MV-4-11 (cell line): ENCODE data around the gene WFDC10A.
"Not testable (repeated sequence)": the region's sequence is repeated elsewhere in the genome, so short reads cannot be mapped to it uniquely, and the experiment has no call there.

ENCODE experiments used
- DNase-seq: peaks from one replicate; lab custom pipeline; 2025; lab: John Stamatoyannopoulos, UW

The WFDC10A gene

DNA sequence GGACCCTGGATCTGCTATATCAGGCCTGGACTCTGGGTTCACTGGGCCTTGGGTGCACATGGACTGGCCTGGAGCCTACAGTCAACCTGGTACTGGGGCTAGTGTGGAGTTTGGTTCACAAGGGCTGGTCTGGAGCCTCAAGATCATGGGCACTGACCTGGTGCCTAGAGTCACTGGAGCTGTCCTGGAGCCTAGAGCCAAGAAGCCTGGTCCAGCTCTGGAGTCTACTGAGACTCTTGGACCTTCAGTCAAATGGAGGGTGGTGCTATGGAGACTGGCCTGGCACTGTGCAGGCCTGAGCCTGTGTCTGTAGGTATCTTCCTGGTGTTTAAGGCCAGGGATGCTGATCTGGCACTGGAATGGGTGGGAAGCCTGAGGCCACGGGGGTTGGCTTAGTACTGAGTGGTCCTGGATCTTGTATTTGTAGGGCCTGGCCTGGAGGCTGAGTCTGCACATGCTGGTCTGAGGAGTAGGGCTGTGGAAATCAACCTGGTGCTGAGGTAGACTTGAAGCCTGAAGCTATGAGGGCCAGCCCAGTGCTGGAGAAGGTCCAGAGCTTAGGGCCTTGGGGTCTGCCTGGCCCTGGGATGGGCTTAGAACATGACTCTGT is 18.0 kb downstream of the WFDC10A start:
- DNase-seq: no peak

DNA sequence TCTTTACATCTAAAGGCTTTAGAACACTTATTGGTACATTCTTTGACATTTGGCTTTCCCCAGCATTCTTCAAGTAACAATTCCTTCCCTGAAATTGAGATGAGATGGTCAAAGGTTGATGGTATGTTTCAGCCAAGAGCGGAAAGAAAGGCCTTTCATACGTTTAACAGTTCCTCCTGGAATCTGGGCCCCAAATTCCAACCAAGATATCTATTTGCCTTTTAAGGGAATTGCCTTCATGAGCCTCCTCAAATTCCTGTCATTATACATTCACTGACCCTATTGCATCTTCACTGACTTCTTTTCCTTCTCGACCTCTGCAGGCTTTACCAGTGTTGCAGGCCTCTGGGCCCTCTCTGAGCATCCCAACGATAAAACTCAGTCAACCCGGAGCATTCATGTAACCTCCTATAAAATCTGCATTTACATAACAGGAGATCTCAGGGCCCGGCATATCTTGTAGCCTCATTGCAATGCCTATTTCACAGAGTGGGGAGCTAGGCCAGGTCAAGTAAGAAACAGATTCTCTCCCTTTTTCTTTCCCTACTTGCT is 19.8 kb downstream of the WFDC10A start:
- DNase-seq: no peak

DNA sequence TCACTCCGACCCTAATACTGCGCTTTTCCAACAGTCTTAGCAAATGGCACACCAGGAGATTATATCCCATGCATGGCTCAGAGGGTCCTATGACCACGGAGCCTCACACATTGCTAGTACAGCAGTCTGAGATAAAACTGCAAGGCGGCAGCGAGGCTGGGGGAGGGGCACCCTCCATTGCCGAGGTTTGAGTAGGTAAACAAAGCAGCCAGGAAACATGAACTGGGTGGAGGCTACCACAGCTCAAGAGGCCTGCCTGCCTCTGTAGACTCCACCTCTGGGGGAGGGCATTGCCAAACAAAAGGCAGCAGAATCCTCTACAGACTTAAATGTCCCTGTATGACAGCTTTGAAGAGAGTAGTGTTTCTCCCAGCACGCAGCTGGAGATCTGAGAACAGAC is 22.2 kb downstream of the WFDC10A start:
- not testable (repeated sequence) for DNase-seq

DNA sequence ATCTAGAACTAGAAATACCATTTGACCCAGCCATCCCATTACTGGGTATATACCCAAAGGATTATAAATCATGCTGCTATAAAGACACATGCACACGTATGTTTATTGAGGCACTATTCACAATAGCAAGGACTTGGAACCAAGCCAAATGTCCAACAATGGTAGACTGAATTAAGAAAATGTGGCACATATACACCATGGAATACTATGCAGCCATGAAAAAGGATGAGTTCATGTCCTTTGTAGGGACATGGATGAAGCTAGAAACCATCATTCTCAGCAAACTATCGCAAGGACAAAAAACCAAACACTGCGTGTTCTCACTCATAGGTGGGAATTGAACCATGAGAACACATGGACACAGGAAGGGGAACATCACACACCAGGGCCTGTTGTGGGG is 27.5 kb downstream of the WFDC10A start:
- DNase-seq: not testable (repeated sequence)

DNA sequence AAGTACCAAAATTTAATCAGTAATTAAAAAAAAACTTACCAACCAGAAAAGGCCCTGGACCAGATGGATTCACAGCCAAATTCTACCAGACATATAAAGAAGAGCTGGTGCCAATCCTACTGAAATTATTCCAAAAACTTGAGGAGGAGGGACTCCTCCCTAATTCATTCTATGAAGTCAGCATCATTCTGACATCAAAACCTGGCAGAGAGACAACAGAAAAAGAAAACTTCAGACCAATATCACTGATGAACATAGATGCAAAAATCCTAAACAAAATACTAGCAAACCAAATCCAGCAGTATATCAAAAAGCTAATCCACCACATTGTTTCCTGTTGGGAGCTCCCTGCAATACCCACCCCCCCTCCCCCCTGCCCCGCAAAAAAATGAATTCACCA is 40.6 kb downstream of the WFDC10A start, which contains the start of gene WFDC11:
WFDC11 (minus strand) TSS at position 101 of the 400 bp plus-strand sequence. CDS start 19,639 bp downstream, outside the sequence.
- no peak for DNase-seq

DNA sequence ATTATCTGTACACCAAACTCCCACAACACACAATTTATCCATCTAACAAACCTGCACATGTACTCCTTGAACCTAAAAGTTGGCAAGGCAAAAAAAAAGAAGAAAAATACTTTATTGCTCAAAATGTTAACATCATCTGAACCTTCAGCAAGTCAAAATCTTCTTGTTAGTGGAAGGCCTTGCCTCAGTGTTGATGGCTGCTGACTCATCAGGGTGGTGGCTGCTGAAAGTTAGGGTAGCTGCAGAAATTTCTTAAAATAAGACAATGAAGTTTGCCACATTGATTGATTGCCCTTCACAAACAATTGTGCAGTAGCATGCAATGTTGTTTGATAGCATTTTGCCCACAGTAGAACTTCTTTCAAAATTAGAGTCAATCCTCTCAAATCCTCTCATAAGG is 43.2 kb downstream of the WFDC10A start:
- DNase-seq: no peak

DNA sequence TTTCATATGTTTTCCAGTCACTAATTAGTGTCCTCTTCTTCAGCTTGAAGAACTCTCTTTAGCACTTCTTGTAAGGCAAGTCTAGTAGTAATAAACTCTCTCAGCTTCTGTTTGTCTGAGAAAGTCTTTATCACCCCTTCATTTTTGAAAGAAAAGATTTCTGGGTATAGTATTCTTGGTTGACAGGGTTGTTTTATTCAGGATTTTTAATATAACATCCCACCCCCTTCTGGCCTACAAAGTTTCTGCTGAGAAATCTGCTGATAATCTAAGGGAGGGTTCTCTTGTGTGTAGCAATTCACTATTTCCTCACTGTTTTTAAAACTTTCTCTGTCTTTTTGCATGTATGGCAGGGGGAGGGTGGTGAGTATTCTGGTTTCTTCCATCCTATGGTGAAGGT is 50.1 kb downstream of the WFDC10A start:
- no peak for DNase-seq
